ENCODE data around the gene RAD51AP2. TPM values are rescaled to one million over a fixed set of nuclear protein-coding genes. Genes with fewer than 3 reads are reported as not detected.

The RAD51AP2 gene
- total and polyA plus RNA-seq, 3 donors from 2014 or later, result 2.7 to 22.7 (median 11.1) TPM

DNA sequence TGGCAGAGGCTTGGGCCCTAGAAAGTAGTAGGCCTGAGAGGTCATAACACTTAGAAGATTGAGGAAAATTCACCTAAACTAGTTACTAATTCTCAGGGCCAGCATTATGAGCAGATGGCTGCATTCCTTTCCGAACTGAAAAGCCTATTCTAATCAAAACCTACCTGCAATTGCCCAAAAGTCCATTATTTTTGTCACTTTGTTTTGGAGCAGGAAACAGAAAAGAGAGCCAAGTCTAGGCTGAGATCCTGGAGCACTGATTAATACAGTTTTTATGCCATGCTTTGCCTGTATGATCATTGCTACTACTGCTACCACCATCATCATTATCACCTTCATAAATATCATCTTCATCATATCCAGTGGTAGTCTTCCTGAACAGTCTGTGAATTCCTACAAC is 36.9 kb upstream of the RAD51AP2 start:
- H3K4me1 ChIP-seq, result no peaks in the 10 kb centered on the region
- H3K27me3 ChIP-seq, result no peaks in the 10 kb centered on the region
- no peak overlapping the region for H3K27ac ChIP-seq
- no peak for DNase-seq
- no peaks in the 10 kb centered on the region for H3K9me3 ChIP-seq
- TF ChIP-seq POLR2A (IDR thresholded peaks at IDR 0.05), result no peak
- TF ChIP-seq, protein P1, sequence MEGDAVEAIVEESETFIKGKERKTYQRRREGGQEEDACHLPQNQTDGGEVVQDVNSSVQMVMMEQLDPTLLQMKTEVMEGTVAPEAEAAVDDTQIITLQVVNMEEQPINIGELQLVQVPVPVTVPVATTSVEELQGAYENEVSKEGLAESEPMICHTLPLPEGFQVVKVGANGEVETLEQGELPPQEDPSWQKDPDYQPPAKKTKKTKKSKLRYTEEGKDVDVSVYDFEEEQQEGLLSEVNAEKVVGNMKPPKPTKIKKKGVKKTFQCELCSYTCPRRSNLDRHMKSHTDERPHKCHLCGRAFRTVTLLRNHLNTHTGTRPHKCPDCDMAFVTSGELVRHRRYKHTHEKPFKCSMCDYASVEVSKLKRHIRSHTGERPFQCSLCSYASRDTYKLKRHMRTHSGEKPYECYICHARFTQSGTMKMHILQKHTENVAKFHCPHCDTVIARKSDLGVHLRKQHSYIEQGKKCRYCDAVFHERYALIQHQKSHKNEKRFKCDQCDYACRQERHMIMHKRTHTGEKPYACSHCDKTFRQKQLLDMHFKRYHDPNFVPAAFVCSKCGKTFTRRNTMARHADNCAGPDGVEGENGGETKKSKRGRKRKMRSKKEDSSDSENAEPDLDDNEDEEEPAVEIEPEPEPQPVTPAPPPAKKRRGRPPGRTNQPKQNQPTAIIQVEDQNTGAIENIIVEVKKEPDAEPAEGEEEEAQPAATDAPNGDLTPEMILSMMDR (IDR thresholded peaks at IDR 0.05), result no peak
- no peaks in the 10 kb centered on the region for H3K36me3 ChIP-seq (ENCODE audit: low read depth, missing control alignments)
- intact Hi-C loops (cut with DNase I; ENCODE audit: low total_unique reads), result no loop called here
- WGBS, 2 donors, result 86 to 90% methylated on average over 1 of the region's 1 CpG
- H3K4me3 ChIP-seq, result no peak overlapping the region

- intact Hi-C loops (cut with DNase I; ENCODE audit: low total_unique reads), result no loop called here
- 87 to 91% methylated on average over 2 of the region's 2 CpGs for WGBS, 2 donors
- no peak for DNase-seq
Measured at GRCh38 chr2:17550907-17551306, 32.7 kb upstream of the RAD51AP2 start.

GRCh38 chr2:17547737-17548136 is 29.5 kb upstream of the RAD51AP2 start:
- Histone ChIP-seq H3K27ac (no peak overlapping the region), H3K4me3 (no peak overlapping the region), H3K9me3 (no peaks in the 10 kb centered on the region), H3K4me1 (no peaks in the 10 kb centered on the region), H3K27me3 (no peaks in the 10 kb centered on the region), H3K36me3 (ENCODE audit: low read depth, missing control alignments) (no peaks in the 10 kb centered on the region)
- WGBS, 2 donors, result 67 to 72% methylated on average over 5 of the region's 5 CpGs
- TF ChIP-seq, protein P1 (IDR thresholded peaks at IDR 0.05), result no peak
- TF ChIP-seq POLR2A (IDR thresholded peaks at IDR 0.05), result no peak
- intact Hi-C loops (cut with DNase I; ENCODE audit: low total_unique reads), result no loop called here
- no peak for DNase-seq

More at GRCh38 chr2:17550907-17551306, 32.7 kb upstream of the RAD51AP2 start:
- Histone ChIP-seq H3K27me3 (no peaks in the 10 kb centered on the region), H3K4me1 (no peaks in the 10 kb centered on the region), H3K27ac (no peak overlapping the region), H3K9me3 (no peaks in the 10 kb centered on the region), H3K36me3 (ENCODE audit: low read depth, missing control alignments) (no peaks in the 10 kb centered on the region), H3K4me3 (no peak overlapping the region)
- no peak for TF ChIP-seq POLR2A (IDR thresholded peaks at IDR 0.05)
- TF ChIP-seq, protein P1 (IDR thresholded peaks at IDR 0.05), result no peak

GRCh38 chr2:17547237-17547636 is 29.0 kb upstream of the RAD51AP2 start:
- 88 to 92% methylated on average over 2 of the region's 2 CpGs for WGBS, 2 donors
- DNase-seq, result no peak
- no peaks in the 10 kb centered on the region for H3K27me3 ChIP-seq
- intact Hi-C loops (cut with DNase I; ENCODE audit: low total_unique reads), result no loop called here
- no peak overlapping the region for H3K4me3 ChIP-seq
- H3K27ac ChIP-seq, result no peak overlapping the region
- H3K9me3 ChIP-seq, result no peaks in the 10 kb centered on the region
- TF ChIP-seq, protein P1 (IDR thresholded peaks at IDR 0.05), result no peak
- TF ChIP-seq POLR2A (IDR thresholded peaks at IDR 0.05), result no peak
- no peaks in the 10 kb centered on the region for H3K36me3 ChIP-seq (ENCODE audit: low read depth, missing control alignments)
- no peaks in the 10 kb centered on the region for H3K4me1 ChIP-seq

All from testis (tissue), 3 donors.